ENCODE data around the gene TRIM46. TPM values are rescaled to one million over a fixed set of nuclear protein-coding genes. Genes with fewer than 3 reads are reported as not detected.
"Not testable (repeated sequence)": the region's sequence is repeated elsewhere in the genome, so short reads cannot be mapped to it uniquely, and the experiment has no call there.

TRIM46 gene
- total RNA-seq, 2 experiments from 2014 or later: 14.2 to 15.5 TPM

GRCh38 chr1:155186067-155186793 lies 12.6 kb downstream of the TRIM46 start:
- CTCF ChIA-PET: interaction anchor here (1.3 to 4.0 kb wide), 4 partner anchors 8 to 41 kb away, joined by 4 to 25 read pairs (median 14); partner anchors contain the start of gene KRTCAP2

GRCh38 chr1:155186794-155187455 lies 13.3 kb downstream of the TRIM46 start:
- CTCF ChIA-PET: interaction anchor here (1.3 to 3.9 kb wide), 2 partner anchors 10 to 41 kb away, joined by 4 to 13 read pairs; no protein-coding TSS in a partner anchor
- no peak overlapping the region for H3K27ac Mint-ChIP-seq

More at GRCh38 chr1:155186067-155186793, 12.6 kb downstream of the TRIM46 start:
- DNase-seq: no peak
- Mint-ChIP-seq H3K36me3 (ENCODE audit: low read depth) (peaks cover 7% of the 10 kb centered on the region), H3K9me3 (no peaks in the 10 kb centered on the region), H3K4me3 (no peak overlapping the region), H3K27ac (no peak overlapping the region), H3K27me3 (no peaks in the 10 kb centered on the region), H3K4me1 (peaks cover 9% of the 10 kb centered on the region)
- POLR2A ChIA-PET: interaction anchor here (0.7 kb wide), 1 partner anchor 19 kb away, joined by 4 read pairs; no protein-coding TSS in a partner anchor

DNA sequence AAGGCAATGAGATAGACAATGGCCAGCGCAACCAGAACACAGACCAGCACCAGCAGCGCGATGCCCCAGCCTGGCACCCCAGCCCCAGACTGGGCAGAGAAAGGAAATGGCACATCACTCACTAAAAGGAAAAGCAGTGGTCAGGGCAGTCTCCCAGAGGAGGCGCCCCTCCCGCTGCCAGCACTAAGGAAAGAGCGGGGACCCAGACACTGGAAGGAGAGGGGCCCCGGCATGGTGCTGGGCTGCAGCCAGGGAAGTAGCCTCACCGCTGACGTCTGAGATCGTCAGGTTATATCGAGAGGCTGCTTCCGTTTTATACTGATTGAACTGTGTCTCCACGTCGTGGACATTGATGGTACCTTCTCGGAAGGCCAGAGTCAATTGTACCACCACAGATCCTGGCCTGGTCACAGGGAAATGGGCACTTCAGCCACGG lies 13.8 kb downstream of the TRIM46 start:
- Mint-ChIP-seq H3K4me3 (no peak overlapping the region), H3K4me1 (peaks cover 16% of the 10 kb centered on the region), H3K27me3 (no peaks in the 10 kb centered on the region), H3K27ac (no peak overlapping the region), H3K36me3 (ENCODE audit: low read depth) (peaks cover 4% of the 10 kb centered on the region), H3K9me3 (no peaks in the 10 kb centered on the region)
- no peak for DNase-seq
- ChIA-PET POLR2A (no interaction called here), CTCF (interaction anchor here (1.3 to 3.9 kb wide), 2 partner anchors 10 to 40 kb away, joined by 4 to 13 read pairs; no protein-coding TSS in a partner anchor)

More at GRCh38 chr1:155186794-155187455, 13.3 kb downstream of the TRIM46 start:
- H3K4me3 Mint-ChIP-seq: no peak overlapping the region
- H3K27me3 Mint-ChIP-seq: no peaks in the 10 kb centered on the region
- POLR2A ChIA-PET: interaction anchor here (0.7 kb wide), 1 partner anchor 19 kb away, joined by 4 read pairs; no protein-coding TSS in a partner anchor
- H3K4me1 Mint-ChIP-seq: peaks cover 11% of the 10 kb centered on the region
- H3K36me3 Mint-ChIP-seq (ENCODE audit: low read depth): peaks cover 7% of the 10 kb centered on the region
- H3K9me3 Mint-ChIP-seq: no peaks in the 10 kb centered on the region
- DNase-seq: no peak

- CTCF ChIA-PET: interaction anchor here (0.9 to 3.9 kb wide), 2 partner anchors 11 to 15 kb away, joined by 6 to 13 read pairs; partner anchors contain the start of gene KRTCAP2
- peaks cover 22% of the 10 kb centered on the region for H3K4me1 Mint-ChIP-seq
- H3K36me3 Mint-ChIP-seq (ENCODE audit: low read depth): peaks cover 4% of the 10 kb centered on the region
- no peaks in the 10 kb centered on the region for H3K9me3 Mint-ChIP-seq
- H3K4me3 Mint-ChIP-seq: peak overlapping the region; percentile 24
- H3K27ac Mint-ChIP-seq: peak overlapping the region; percentile 78
- DNase-seq: no peak
- no peaks in the 10 kb centered on the region for H3K27me3 Mint-ChIP-seq
- POLR2A ChIA-PET: no interaction called here
Observed at GRCh38 chr1:155188268-155188667, 14.6 kb downstream of the TRIM46 start.

DNA sequence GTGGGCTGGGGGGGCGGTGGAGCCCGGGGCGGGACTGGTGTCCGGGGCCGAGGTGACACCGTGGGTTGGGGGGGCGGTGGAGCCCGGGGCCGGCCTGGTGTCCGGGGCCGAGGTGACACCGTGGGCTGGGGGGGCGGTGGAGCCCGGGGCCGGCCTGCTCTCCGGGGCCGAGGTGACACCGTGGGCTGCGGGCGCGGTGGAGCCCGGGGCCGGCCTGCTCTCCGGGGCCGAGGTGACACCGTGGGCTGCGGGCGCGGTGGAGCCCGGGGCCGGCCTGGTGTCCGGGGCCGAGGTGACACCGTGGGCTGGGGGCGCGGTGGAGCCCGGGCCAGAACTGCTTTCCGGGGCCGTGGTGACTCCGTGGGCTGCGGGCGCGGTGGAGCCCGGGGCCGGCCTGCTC lies 16.3 kb downstream of the TRIM46 start:
- H3K36me3 Mint-ChIP-seq (ENCODE audit: low read depth); DNase-seq; H3K27me3 Mint-ChIP-seq; H3K27ac Mint-ChIP-seq; H3K4me3 Mint-ChIP-seq; H3K9me3 Mint-ChIP-seq; CTCF ChIA-PET; POLR2A ChIA-PET: not testable (repeated sequence)
- peaks cover 39% of the 10 kb centered on the region for H3K4me1 Mint-ChIP-seq

DNA sequence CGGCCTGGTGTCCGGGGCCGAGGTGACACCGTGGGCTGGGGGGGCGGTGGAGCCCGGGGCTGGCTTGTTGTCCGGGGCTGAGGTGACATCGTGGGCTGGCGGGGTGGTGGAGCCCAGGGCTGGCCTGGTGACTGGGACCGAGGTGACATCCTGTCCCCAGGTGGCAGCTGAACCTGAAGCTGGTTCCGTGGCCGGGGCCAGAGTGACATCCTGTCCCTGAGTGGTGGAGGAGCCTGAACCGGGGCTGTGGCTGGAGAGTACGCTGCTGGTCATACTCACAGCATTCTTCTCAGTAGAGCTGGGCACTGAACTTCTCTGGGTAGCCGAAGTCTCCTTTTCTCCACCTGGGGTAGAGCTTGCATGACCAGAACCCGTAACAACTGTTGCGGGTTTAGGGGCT lies 18.3 kb downstream of the TRIM46 start:
- ChIA-PET POLR2A (no interaction called here), CTCF (interaction anchor here (3.6 to 3.7 kb wide), 2 partner anchors 12 to 18 kb away, joined by 27 to 52 read pairs; partner anchors contain the start of genes KRTCAP2 and TRIM46)
- peak overlapping the region; percentile 58 for H3K4me3 Mint-ChIP-seq
- H3K36me3 Mint-ChIP-seq (ENCODE audit: low read depth): peaks cover 5% of the 10 kb centered on the region
- no peaks in the 10 kb centered on the region for H3K9me3 Mint-ChIP-seq
- peaks cover 45% of the 10 kb centered on the region for H3K4me1 Mint-ChIP-seq
- peak overlapping the region; percentile 96 for H3K27ac Mint-ChIP-seq
- H3K27me3 Mint-ChIP-seq: no peaks in the 10 kb centered on the region
- no peak for DNase-seq

- H3K27me3 Mint-ChIP-seq: no peaks in the 10 kb centered on the region
- peak overlapping the region; percentile 96 for H3K27ac Mint-ChIP-seq
- ChIA-PET CTCF (interaction anchor here (1.1 to 3.7 kb wide), 17 partner anchors 8 to 175 kb away, joined by 3 to 52 read pairs (median 7); partner anchors contain the start of genes KRTCAP2, MTX1, THBS3 and TRIM46), POLR2A (interaction anchor here (0.9 kb wide), 1 partner anchor 14 kb away, joined by 5 read pairs; no protein-coding TSS in a partner anchor)
- H3K9me3 Mint-ChIP-seq: no peaks in the 10 kb centered on the region
- DNase-seq: peak; percentile 38
- H3K36me3 Mint-ChIP-seq (ENCODE audit: low read depth): peaks cover 5% of the 10 kb centered on the region
- peaks cover 43% of the 10 kb centered on the region for H3K4me1 Mint-ChIP-seq
- H3K4me3 Mint-ChIP-seq: peak overlapping the region; percentile 74
Observed at GRCh38 chr1:155192346-155193274, 19.0 kb downstream of the TRIM46 start.

- ChIA-PET POLR2A (interaction anchor here (0.9 kb wide), 1 partner anchor 15 kb away, joined by 5 read pairs; no protein-coding TSS in a partner anchor), CTCF (interaction anchor here (0.6 to 3.7 kb wide), 20 partner anchors 9 to 659 kb away, joined by 3 to 52 read pairs (median 6); partner anchors contain the start of genes KRTCAP2, MTX1, THBS3 and TRIM46)
- peak; percentile 77 for DNase-seq
- H3K9me3 Mint-ChIP-seq: no peaks in the 10 kb centered on the region
- H3K4me3 Mint-ChIP-seq: peak overlapping the region; percentile 74
- H3K27ac Mint-ChIP-seq: peak overlapping the region; percentile 96
- H3K4me1 Mint-ChIP-seq: peaks cover 38% of the 10 kb centered on the region
- peaks cover 4% of the 10 kb centered on the region for H3K36me3 Mint-ChIP-seq (ENCODE audit: low read depth)
- H3K27me3 Mint-ChIP-seq: no peaks in the 10 kb centered on the region
Observed at GRCh38 chr1:155193275-155193990, 19.8 kb downstream of the TRIM46 start.

DNA sequence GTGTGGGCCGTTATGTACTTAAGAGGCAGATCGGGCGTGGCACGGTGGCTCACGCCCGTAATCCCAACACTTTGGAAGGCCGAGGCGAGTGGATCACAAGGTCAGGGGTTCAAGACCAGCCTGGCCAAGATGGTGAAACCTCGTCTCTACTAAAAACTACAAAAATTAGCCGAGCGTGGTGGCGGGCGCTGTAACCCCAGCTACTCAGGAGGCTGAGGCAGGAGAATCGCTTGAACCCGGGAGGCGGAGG lies 20.3 kb downstream of the TRIM46 start:
- peaks cover 38% of the 10 kb centered on the region for H3K4me1 Mint-ChIP-seq
- H3K36me3 Mint-ChIP-seq (ENCODE audit: low read depth); DNase-seq; H3K9me3 Mint-ChIP-seq; H3K27me3 Mint-ChIP-seq: not testable (repeated sequence)
- H3K4me3 Mint-ChIP-seq: peak overlapping the region; percentile 74
- CTCF ChIA-PET: interaction anchor here (0.6 to 3.7 kb wide), 20 partner anchors 10 to 659 kb away, joined by 3 to 52 read pairs (median 6); partner anchors contain the start of genes KRTCAP2, MTX1, THBS3 and TRIM46
- peak overlapping the region; percentile 96 for H3K27ac Mint-ChIP-seq
- POLR2A ChIA-PET: interaction anchor here (0.6 to 0.9 kb wide), 2 partner anchors 15 to 965 kb away, joined by 3 to 5 read pairs; no protein-coding TSS in a partner anchor

- H3K27ac Mint-ChIP-seq: peak overlapping the region; percentile 60
- peaks cover 4% of the 10 kb centered on the region for H3K36me3 Mint-ChIP-seq (ENCODE audit: low read depth)
- POLR2A ChIA-PET: interaction anchor here (0.6 kb wide), 1 partner anchor 31 kb away, joined by 3 read pairs; no protein-coding TSS in a partner anchor
- peak overlapping the region; percentile 71 for H3K4me3 Mint-ChIP-seq
- CTCF ChIA-PET: interaction anchor here (1.5 to 3.7 kb wide), 7 partner anchors 8 to 55 kb away, joined by 4 to 52 read pairs (median 10); partner anchors contain the start of genes KRTCAP2 and TRIM46
- DNase-seq: no peak
- H3K4me1 Mint-ChIP-seq: peaks cover 38% of the 10 kb centered on the region
- no peaks in the 10 kb centered on the region for H3K9me3 Mint-ChIP-seq
- no peaks in the 10 kb centered on the region for H3K27me3 Mint-ChIP-seq
Observed at GRCh38 chr1:155195201-155196102, 21.8 kb downstream of the TRIM46 start.
